Measurements from ENCODE around the gene CHRNA4.

GRCh38 chr20:63294536-63294900, 66.6 kb downstream of the CHRNA4 start:
- no peak for TF ChIP-seq CTCF (IDR thresholded peaks at IDR 0.05)
- no peak for TF ChIP-seq POLR2AphosphoS5 (IDR thresholded peaks at IDR 0.05)
- no peak for TF ChIP-seq POLR2A (IDR thresholded peaks at IDR 0.05)
